Fibroblast of skin of abdomen (primary cell): Measurements from ENCODE around the gene CALM1.
"Not testable (repeated sequence)": the region's sequence is repeated elsewhere in the genome, so short reads cannot be mapped to it uniquely, and the experiment has no call there.

ENCODE experiments used
- DNase-seq: peaks from one replicate; pipeline ENCODE4 v3.0.0-alpha.2; 2013

CALM1 gene

DNA sequence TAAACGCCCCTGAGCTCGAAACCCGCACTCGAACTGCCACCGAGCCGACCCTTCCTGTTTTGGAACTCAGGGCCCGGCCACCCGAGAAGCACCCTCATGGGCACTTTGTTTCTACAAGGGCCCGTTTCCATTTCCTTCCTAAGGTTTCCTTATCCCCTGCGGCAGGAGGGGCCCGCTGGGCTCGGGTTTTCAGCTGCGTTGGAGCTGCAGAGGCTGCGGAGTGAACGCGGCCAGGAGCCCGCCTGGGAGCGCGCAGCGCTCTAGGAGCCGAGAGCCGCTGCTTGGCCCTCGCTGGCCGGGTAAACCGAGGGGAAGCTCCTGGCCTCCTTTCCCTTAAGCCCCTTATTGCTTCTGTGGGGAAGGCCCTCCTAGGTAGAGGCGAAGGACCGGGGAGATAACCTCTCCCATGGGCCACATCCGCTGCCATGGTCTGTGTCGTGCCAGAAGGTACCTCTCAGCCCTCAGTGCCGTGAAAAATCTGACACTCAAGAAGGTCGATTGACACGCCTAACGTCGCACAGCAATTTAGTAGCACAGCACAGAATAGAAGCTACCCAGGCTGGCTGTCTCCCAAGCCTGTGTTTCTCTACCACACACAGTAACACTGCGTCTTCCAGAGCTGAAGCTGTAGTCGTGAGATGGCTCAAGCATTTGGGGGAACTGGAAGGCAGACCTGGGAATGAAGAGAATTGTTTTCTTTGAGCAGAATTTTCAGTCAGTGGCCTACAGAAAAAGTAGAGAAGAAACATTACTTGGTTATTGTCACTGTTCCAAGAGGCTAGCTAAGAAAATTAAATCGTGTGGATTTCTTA, 12.9 kb upstream of the CALM1 start:
- DNase-seq: peak; percentile 37

DNA sequence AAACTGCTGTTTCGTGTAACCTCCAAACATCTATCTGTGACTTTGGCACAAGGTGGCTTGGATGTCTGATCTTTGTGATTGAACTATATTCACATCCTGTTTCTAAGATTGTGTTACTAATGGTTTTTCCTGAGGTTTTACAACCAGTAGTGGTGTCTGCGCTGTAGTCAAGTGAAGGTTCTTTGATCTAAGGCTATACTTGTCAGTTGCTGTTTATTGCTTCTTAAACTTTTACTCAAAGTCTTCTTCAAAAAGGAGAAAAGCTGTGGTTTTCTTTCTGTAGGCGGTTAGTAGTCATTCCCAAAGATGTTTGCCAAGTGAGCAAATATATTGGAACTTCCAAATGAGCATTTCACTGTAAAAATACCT, 12.3 kb upstream of the CALM1 start:
- DNase-seq: peak; percentile 30

DNA sequence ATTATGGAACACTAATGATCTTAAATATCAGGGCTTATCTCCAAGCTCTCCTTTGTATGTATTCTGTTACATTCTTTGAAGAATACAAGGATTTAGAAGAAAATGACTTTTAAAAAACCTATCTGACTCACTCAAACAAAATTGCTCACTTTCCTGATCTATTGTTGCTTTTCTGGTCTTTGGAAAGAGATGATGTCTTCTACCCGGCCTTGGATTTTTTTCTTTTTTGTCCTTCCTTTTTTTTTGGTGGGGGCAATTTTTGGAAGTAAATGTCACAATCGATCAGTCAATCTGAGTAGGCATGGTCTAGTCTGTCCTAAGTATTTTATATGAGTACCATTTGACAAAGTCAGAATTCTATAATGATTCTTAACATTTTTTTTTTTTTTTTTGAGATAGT, 10.5 kb upstream of the CALM1 start:
- DNase-seq: no peak

DNA sequence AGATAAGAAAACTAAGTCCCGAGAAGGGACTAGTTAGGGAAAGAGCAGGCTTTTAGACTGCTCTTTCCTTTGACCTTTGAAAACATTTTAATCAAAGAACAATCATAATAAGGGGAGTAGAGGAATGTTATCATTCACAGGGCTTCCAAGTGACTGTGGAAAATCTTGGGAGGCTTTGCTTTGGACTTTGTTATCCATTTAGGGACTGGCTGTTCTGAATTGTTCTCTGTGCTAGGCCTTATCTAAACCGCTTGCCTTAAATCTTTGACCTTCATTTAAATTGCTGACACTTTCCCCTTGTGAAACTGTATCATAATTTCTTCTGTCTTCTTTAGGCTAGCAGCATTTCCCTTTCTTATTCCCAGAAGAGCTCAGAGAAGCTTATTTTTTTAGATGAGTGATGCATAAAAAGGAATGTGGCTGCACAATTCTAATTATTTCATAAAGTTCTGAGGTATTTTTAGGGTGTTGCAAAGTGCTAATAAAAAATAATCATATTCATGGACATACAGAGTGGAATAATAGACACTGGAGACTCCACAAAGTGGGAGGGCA, 9.5 kb upstream of the CALM1 start:
- no peak for DNase-seq

DNA sequence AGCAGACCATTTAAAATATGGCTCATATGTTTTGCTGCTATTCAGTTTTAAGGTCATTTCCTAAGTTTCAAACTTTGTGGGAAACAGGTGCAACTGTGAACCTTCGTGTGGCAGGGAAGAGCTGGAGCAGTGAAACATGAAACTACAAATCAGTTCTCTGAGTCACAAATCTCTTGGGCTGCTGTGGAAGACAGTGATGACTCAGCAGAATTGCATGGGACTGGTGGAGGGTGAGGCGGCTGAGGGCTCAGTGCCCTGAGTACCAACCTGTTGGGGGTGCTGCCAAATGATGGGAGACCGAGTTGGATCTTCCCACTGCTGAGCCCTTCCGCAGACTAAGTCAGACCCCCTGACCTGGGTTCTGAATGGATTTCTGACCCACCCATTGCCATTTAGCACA, 8.4 kb upstream of the CALM1 start:
- peak; percentile 76 for DNase-seq

DNA sequence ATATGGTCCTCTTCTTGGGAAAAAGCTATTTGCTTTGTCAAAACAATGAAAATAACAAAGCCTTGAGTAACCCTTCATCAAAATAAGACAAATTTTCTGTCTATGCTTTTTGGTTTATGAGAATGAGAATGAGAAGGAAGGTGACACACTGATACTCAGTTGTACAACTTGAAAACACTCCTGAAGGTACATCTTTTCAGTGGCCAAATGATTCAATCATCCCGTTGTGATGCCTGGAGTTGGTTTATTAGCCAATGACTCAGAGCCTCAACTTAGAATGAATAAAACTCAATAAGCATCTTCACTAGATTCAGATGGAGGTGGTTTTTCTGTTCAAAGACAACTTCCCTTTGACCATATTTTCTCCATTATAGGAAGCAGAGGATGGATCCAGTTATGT, 7.8 kb upstream of the CALM1 start:
- no peak for DNase-seq

DNA sequence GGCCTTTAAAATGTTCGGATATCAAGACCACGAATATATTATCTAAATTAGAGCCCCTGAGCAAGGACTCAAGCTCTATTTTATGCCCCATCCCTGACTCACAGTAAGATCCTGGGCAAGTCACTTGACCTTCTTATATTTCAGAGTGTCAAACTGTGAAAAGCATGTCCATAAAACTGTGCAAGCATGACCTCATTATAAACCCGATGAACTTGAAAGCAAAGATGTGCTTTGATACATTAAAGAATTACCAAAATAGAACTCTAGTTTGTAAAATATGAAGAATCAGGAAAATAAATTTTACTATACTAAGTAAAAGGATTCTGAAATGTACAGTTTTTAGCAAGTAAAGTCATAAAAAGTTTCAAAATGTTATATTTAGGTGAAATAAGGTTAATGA, 2.9 kb upstream of the CALM1 start:
- no peak for DNase-seq

DNA sequence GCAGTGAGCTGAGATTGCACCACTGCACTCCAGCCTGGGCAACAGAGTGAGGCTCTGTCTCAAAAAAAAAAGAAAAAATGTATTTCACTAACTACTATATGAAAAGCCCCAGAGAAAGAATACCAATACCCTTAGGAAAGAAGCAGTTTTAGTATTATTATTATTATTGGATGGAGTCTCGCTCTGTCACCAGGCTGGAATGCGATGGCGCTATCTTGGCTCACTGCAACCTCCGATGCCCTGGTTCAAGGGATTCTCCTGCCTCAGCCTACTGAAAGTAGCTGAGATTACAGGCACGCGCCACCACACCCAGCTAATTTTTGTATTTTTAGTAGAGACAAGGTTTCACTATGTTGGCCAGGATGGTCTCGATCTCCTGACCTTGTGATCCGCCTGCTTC, 2.0 kb upstream of the CALM1 start:
- not testable (repeated sequence) for DNase-seq

DNA sequence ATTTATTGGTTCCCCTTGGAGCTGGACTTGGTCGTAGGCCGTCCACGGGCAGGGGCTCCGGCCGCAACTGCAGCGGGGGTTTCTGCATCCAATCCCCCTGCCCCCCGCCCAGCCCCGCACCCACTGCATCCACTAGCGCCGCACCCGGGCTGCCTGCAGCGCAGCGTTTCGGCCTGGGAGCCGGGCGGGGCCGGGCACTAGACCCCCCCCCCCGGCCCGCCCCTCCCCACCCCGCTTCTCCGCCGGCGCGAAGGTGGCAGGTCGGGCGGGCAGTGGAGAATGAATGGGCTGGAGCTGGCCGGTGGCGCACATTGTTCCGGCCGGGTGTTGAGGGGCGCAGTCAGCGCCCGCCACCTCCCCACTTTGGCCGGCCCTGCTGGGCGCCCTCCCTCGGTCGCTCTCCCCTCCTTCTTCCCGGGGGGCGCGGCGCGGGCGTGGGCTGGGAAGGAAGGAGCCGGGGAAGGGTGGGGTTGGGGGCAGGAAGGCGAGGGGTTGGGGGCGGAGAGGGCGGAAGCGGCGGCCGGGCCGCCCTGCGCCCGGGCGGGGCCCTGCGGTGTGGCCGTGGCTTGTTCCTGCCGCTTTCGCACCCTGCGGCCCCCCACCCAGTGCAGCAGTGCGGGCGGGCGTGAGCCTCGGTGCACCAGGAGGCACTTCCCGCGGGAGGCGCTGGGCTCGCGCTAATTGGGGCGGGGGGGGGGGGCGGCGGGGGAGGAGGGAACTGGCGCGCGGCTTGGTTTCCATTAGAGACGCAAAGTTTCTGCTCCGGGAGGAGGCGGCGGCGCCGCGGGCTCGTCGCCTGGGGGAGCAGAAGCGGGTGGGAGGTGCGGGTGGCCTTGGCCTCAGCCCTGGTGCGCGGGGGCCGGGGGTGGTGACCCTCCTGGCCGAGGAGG, 841 bp downstream of the CALM1 start:
- peak; percentile 53 for DNase-seq

DNA sequence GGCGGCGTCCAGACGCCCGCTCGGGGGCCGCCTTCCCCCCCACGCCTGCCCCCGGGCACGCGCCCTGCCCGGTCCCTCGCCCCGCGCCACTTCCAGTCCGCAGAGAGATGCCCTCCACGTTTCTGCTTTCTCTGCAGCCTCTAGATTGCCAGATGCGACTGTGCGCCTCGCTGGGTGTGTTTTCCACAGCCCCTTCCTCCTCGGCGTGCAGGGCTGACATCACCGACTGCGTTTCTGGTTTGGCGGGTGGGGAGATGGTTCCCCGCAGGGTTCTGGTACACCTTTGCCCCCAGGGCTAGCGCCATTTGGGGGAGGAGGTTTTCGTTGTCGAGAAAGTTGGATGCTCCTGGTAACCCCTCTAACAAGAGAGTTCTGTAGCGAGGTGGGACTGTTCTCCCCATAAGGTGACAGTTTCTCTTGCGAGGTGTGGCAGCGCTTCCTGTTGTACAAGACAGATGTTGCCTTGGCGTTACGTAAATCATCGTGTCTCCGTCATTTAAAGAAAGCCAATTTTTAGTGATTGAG, 1.5 kb downstream of the CALM1 start:
- DNase-seq: peak; percentile 27

DNA sequence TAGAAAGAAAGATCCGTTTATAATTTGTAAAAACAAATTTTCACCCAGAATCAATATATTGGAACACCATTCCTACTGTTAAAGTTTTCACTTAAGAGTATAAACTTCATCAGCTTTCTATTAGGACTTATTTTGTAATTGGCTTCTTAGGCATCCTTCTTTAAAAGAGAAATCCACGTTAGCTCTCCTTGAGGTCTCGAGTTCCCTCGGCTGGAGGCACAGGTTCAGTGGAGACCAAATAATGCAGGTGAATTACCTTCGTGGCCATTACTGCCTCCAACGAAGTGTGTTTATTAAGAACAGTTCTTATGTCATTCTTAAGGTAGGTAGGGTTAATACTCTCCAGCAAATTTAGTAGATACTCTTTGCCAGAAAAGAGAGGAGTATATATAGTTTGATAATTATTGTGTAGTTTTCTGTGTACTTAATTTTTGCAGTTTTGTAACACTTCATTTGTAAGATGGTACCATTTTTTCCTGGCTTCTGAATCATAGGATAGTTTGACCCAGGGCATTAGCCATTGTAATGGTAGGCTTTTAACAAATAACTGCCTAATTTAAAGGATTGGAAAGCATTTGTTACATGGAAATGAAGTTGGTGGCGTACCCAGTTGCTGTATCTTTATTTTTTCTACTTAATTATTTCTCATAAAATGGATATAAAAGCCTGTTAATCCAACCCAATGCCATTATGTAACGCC, 2.2 kb downstream of the CALM1 start:
- DNase-seq: no peak

DNA sequence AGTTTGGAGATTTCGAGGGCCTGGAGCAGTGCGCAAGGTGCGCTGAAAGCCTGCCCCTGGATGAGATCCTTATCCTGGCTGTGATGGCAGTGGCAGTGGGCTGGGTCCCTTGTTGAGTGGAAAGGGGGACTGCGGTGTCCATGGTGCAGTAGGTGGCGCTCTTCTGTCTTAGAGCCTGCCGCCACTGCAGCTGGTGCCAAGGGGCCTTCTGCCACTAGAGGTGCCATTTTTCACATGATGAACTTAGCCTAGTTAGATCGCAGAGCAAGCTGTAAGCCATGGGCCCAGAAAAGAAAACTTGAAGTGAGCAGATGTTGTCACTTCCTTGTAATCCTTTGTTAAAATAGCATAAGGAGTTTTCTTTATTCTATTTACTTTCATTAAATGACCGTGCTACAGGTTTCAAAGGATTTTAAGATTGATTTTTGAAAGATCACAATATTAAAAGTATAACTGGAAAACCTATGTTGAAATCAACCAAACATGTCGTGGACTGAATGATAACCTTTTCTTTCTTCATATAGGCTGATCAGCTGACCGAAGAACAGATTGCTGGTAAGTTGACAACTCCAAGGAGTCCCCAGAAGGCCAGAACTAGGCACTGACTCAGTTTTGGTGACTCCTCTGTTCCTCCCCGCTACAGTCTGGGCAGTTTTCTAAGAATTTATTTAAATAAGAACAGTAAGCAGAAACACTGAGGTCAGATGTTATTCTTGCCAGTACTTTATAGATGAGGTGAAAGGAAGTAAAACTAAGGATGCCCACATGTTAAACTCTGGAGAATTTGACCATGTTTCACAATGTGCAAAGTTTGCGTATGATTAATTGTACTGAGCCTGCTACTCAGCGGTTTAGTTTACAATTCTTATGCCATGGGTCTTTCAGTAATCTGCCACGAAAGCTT, 3.0 kb downstream of the CALM1 start:
- DNase-seq: peak; percentile 87

DNA sequence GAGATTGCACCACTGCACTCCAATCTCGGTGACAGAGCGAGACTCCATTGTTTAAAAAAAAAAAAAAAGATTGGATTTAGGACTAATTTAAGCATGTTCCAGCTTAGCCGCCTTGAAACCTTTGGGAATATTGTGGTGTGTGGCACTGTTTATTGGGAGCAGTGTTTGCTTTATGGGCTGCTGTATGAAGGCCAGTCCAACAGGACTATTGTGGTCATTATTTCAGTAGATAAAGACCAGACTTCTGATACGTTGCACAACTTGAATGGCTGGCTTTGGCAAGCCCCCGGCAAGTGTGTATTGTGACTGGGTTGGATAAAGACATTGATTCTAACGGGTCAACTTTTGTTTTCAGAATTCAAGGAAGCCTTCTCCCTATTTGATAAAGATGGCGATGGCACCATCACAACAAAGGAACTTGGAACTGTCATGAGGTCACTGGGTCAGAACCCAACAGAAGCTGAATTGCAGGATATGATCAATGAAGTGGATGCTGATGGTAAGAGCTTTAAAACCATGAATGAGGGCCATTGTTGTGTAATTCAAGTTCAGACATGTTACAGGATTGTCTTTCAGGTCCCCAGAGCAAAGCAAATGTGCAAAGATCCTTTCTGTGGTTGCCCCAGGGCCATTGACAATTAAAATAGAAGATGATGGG, 4.2 kb downstream of the CALM1 start:
- DNase-seq: no peak

DNA sequence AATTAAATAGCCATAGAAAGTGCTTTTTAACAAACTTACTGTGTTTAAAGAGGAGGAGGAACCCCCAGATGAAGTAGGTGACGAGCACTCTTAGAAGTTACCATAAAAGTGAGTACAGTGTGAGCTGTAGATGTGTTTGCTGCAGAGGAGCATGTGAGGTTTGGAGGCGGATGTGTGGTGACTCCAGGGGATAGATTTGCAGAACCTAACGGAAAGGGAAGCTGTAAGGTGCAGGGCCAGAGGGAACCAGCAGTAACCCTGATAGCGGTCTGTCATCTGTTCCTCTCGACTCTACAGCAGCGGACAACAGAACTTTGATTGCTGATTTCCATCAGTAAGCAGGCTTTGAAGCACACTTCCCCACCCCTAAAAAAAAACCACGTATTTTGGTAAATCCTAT, 5.2 kb downstream of the CALM1 start:
- no peak for DNase-seq

DNA sequence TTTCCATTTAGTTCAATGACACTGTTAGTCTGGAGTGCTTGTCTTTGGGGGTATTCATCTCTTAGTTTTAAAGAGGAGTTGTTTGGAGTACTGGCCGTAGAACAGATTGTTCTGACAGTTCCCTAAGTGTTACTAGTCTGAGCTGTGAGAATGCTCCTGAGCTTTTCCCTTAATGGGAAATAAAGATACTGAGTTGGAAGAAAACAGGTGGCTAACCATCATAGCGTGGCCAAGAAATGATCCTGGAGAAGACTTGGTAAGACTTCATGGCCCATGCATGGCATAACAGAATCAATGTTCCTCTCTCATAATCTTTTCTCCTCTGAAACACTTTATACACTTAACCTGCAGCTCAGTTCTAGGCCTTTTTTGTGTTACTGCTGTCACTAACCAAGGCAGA, 6.2 kb downstream of the CALM1 start:
- no peak for DNase-seq

DNA sequence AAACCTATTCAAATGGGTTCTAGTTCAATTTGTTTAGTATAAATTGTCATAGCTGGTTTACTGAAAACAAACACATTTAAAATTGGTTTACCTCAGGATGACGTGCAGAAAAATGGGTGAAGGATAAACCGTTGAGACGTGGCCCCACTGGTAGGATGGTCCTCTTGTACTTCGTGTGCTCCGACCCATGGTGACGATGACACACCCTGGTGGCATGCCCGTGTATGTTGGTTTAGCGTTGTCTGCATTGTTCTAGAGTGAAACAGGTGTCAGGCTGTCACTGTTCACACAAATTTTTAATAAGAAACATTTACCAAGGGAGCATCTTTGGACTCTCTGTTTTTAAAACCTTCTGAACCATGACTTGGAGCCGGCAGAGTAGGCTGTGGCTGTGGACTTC, 8.3 kb downstream of the CALM1 start:
- no peak for DNase-seq

DNA sequence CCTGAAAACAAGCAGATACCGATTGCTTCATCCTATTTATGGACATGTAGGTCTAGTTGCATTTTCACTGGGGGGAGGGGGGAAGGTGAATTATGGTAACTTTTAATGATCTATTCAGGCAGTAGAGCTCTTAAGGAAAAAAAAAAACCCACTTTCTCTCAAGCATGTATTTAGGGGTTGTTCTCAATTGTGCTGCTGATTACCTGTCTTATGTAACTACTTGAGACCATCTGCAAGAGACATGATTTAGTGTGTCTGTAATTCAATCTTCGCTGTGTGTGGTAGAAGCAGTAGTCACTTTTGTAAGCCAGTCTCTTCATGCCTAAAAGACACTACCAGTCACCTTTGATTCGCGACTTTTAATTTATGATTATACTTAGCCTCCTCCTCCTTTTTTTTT, 8.9 kb downstream of the CALM1 start:
- no peak for DNase-seq

DNA sequence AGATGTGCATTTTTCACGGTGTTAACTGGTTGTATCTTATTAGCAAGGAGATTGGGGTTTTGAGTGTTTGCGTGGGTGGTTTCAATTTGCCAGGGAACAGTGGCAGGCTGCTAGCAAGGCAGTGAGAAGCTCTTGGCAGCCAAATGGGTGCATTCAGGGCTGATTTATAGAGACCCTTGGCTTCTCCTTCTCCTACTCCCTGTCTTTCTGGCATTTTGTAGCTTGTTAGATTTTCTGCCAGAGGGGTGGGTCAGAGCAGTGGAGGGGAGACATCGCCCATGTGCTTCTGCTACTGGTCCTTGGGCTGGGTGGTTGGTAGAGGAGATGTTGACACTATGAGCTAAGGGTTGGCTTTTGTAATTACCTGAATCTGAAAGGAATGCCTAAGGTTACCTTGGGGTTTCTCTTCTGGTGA, 9.6 kb downstream of the CALM1 start:
- DNase-seq: no peak

DNA sequence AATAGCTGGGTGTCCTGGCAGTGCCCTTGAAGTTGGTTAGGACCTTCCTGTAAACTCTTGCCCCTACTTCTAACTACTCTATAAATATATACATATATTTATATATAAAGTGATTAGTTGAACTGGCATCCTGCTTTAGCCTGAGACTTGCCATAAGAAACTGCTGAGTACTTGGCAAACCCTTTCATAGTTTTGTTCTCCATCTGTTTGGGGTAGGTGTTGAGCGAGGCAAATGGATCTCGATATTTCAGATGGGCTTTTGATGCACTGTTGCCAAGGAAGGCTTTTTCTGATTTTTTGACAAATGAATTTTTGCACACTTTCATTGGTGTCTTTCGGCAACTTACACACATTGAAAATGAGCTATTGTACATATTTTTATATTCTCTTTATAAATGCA, 10.4 kb downstream of the CALM1 start:
- no peak for DNase-seq

DNA sequence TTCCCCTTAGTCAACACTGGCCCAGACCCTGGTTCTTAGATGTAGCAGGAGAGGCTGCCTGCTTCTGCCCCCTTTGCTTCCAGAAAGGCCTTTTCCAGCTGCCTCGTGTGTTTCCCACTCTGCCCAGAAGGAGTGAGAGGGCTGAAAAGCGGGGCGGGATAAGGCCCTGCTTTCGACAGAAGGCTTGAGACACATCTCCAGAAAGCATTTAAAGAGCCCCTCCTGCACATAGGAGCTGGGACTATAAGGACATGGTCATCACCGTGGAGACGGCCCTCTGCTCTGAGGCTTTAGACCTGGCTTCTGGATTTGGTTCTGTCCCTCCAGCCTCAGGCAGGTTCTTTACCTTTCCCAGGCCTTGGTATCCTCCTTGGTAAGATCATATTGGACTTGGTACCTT, 11.9 kb downstream of the CALM1 start:
- no peak for DNase-seq

DNA sequence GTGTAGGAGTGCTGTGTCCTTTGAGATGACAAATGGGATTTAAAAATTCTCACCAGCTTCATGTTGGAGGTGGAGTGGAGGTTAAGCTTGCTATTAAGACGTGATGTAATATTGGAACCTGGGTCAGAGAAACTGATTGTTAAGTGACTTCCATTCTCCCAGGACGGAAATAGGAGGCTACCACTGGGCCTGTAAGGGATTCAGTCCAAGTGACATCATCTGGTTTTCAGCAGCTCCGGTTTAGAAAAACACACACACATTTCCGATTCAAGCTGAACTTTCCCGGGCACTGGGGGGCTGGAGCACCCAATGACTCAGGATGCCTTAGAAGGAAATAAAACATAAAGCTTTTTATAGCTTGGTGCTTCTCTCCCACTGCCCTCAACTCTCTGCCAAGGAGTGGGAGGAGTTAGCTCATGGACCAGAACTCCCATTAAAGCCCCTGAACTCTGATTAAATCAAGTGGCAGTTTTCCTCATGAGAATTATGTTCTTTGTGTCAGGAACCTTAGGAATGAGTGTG, 12.4 kb downstream of the CALM1 start:
- DNase-seq: peak; percentile 95
